Measurements from ENCODE around the gene PLEK. TPM values are rescaled to one million over a fixed set of nuclear protein-coding genes. Genes with fewer than 3 reads are reported as not detected.

Gene PLEK
- total and polyA plus RNA-seq, 4 donors = 2.6 to 40.6 (median 4.6) TPM

- H3K9me3 ChIP-seq (ENCODE audit: control insufficient read depth in 4 of 4, low read length in 3 of 4) = no peaks in the 10 kb centered on the region
Observed at GRCh38 chr2:68428126-68428525, 63.0 kb downstream of the PLEK start.

DNA sequence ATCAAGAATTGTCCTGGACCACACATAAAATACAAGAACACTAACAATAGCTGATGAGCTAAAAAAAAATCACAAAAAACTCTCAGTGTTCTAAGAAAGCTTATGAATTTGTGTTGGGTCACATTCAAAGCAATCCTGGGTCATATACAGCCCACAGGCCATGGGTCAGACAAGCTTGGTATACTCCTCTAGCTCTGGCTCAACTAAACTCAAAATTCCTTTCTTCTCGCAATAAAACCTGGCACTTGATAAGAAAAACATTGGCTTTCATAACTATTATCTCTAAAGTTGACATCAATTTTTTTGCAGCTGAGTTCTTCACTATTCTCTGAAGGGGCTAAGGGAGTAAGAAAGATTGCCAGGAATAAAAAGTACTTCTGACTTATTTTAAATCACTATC lies 63.7 kb downstream of the PLEK start:
- DNase-seq (ENCODE audit: low spot score) = no peak
- Histone ChIP-seq H3K36me3 (ENCODE audit: control insufficient read depth in 4 of 4, insufficient read depth in 3 of 4, low read depth in 1 of 4, low read length in 3 of 4) (no peaks in the 10 kb centered on the region), H3K4me3 (ENCODE audit: low read depth in 1 of 3, low read length in 3 of 3) (no peak overlapping the region), H3K27me3 (ENCODE audit: control insufficient read depth in 4 of 4, insufficient read depth in 4 of 4, low read length in 3 of 4) (no peaks in the 10 kb centered on the region), H3K4me1 (ENCODE audit: control insufficient read depth in 4 of 4, insufficient read depth in 4 of 4, low read length in 3 of 4) (peaks cover 12 to 46% (median 24%) of the 10 kb centered on the region in 4 donors), H3K9ac (ENCODE audit: low read depth in 1 of 2, low read length in 2 of 2) (no peak overlapping the region), H3K27ac (ENCODE audit: low read depth in 1 of 2, low read length in 2 of 2) (peak overlapping the region; percentile 67 to 77), H3K9me3 (ENCODE audit: control insufficient read depth in 4 of 4, low read length in 3 of 4) (no peaks in the 10 kb centered on the region)
- no peak for TF ChIP-seq GABPA (IDR thresholded peaks at IDR 0.05 in 1 of 2, conservative IDR thresholded peaks at IDR 0.05 in 1 of 2)
- no peak for TF ChIP-seq RAD21 (IDR thresholded peaks at IDR 0.05)
- no peak for TF ChIP-seq SP1 (IDR thresholded peaks at IDR 0.05)
- TF ChIP-seq RXRA (IDR thresholded peaks at IDR 0.05) = no peak
- WGBS = 26% methylated on average over 1 of the region's 1 CpG

More at GRCh38 chr2:68428126-68428525, 63.0 kb downstream of the PLEK start:
- peaks cover 12 to 46% (median 24%) of the 10 kb centered on the region in 4 donors for H3K4me1 ChIP-seq (ENCODE audit: control insufficient read depth in 4 of 4, insufficient read depth in 4 of 4, low read length in 3 of 4)
- WGBS = 64% methylated on average over 4 of the region's 4 CpGs
- H3K9ac ChIP-seq (ENCODE audit: low read depth in 1 of 2, low read length in 2 of 2) = no peak overlapping the region
- H3K4me3 ChIP-seq (ENCODE audit: low read depth in 1 of 3, low read length in 3 of 3) = no peak overlapping the region
- DNase-seq (ENCODE audit: low spot score) = no peak
- TF ChIP-seq RAD21 (IDR thresholded peaks at IDR 0.05) (no peak), YY1 (IDR thresholded peaks at IDR 0.05) (no peak), NR2F2 (IDR thresholded peaks at IDR 0.05) (no peak)
- H3K36me3 ChIP-seq (ENCODE audit: control insufficient read depth in 4 of 4, insufficient read depth in 3 of 4, low read depth in 1 of 4, low read length in 3 of 4) = no peaks in the 10 kb centered on the region
- H3K27ac ChIP-seq (ENCODE audit: low read depth in 1 of 2, low read length in 2 of 2) = peak overlapping the region; percentile 67 to 77
- no peaks in the 10 kb centered on the region for H3K27me3 ChIP-seq (ENCODE audit: control insufficient read depth in 4 of 4, insufficient read depth in 4 of 4, low read length in 3 of 4)

DNA sequence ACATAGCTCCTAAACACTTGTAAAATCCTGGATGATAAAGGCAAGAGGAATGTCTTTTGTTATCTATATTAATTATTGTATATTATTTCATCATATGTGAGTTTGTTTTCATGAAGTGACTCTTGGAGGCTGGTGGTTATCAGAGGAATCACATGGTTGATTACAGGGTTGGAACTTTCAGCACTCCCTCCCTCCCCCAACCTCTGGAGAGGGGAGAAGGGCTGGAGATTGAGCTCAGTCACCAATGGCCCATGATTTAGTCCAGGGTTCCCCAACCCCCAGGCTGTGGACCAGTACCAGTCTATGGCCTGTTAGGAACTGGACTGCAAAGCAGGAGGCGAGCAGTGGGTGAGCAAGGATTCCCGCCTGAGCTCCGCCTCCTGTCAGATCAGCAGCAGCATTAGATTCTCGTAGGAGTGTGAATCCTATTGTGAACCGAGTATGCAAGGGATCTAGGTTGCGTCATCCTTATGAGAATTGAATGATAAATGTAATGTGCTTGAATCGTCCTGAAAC lies 64.3 kb downstream of the PLEK start:
- Histone ChIP-seq H3K4me3 (ENCODE audit: low read depth in 1 of 3, low read length in 3 of 3) (no peak overlapping the region), H3K36me3 (ENCODE audit: control insufficient read depth in 4 of 4, insufficient read depth in 3 of 4, low read depth in 1 of 4, low read length in 3 of 4) (no peaks in the 10 kb centered on the region), H3K4me1 (ENCODE audit: control insufficient read depth in 4 of 4, insufficient read depth in 4 of 4, low read length in 3 of 4) (peaks cover 12 to 46% (median 24%) of the 10 kb centered on the region in 4 donors), H3K27me3 (ENCODE audit: control insufficient read depth in 4 of 4, insufficient read depth in 4 of 4, low read length in 3 of 4) (no peaks in the 10 kb centered on the region), H3K9ac (ENCODE audit: low read depth in 1 of 2, low read length in 2 of 2) (no peak overlapping the region), H3K9me3 (ENCODE audit: control insufficient read depth in 4 of 4, low read length in 3 of 4) (no peaks in the 10 kb centered on the region), H3K27ac (ENCODE audit: low read depth in 1 of 2, low read length in 2 of 2) (no peak overlapping the region)
- TF ChIP-seq GABPA (IDR thresholded peaks at IDR 0.05 in 1 of 2, conservative IDR thresholded peaks at IDR 0.05 in 1 of 2) (no peak), FOXA1 (IDR thresholded peaks at IDR 0.05) (no peak), SP1 (IDR thresholded peaks at IDR 0.05) (no peak), HNF4G (IDR thresholded peaks at IDR 0.05) (no peak), RAD21 (IDR thresholded peaks at IDR 0.05) (no peak), FOXA2 (IDR thresholded peaks at IDR 0.05) (no peak), HNF4A (conservative IDR thresholded peaks at IDR 0.05) (no peak), TAF1 (conservative IDR thresholded peaks at IDR 0.05) (no peak), JUND (IDR thresholded peaks at IDR 0.05) (no peak), EGR1 (IDR thresholded peaks at IDR 0.05; ENCODE audit: low read depth in 2 of 2) (no peak)
- TF ChIP-seq, protein P1, sequence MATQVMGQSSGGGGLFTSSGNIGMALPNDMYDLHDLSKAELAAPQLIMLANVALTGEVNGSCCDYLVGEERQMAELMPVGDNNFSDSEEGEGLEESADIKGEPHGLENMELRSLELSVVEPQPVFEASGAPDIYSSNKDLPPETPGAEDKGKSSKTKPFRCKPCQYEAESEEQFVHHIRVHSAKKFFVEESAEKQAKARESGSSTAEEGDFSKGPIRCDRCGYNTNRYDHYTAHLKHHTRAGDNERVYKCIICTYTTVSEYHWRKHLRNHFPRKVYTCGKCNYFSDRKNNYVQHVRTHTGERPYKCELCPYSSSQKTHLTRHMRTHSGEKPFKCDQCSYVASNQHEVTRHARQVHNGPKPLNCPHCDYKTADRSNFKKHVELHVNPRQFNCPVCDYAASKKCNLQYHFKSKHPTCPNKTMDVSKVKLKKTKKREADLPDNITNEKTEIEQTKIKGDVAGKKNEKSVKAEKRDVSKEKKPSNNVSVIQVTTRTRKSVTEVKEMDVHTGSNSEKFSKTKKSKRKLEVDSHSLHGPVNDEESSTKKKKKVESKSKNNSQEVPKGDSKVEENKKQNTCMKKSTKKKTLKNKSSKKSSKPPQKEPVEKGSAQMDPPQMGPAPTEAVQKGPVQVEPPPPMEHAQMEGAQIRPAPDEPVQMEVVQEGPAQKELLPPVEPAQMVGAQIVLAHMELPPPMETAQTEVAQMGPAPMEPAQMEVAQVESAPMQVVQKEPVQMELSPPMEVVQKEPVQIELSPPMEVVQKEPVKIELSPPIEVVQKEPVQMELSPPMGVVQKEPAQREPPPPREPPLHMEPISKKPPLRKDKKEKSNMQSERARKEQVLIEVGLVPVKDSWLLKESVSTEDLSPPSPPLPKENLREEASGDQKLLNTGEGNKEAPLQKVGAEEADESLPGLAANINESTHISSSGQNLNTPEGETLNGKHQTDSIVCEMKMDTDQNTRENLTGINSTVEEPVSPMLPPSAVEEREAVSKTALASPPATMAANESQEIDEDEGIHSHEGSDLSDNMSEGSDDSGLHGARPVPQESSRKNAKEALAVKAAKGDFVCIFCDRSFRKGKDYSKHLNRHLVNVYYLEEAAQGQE (IDR thresholded peaks at IDR 0.05) = no peak
- 88% methylated on average over 7 of the region's 7 CpGs for WGBS
- no peak for DNase-seq (ENCODE audit: low spot score)
